Caco-2 (cell line): ENCODE measurements around the gene ADGRG4. TPM values are rescaled to one million over a fixed set of nuclear protein-coding genes. Genes with fewer than 3 reads are reported as not detected.

Experiments
- BruUV-seq: library from RNA; stranded (reverse); fragments of 400-500 nt; replicated peaks from 2 replicates; lab custom pipeline; 2021; lab: Mats Ljungman, UMichigan
- CTCF ChIA-PET: fragments of 300-600 bp; sonication (Branson Sonifier 250); formaldehyde crosslinking; loops from one replicate; lab custom pipeline; 2022; ENCODE audit warnings: antibody characterized with exemption; lab: Charles Lee
- POLR2A ChIA-PET: fragments of 300-600 bp; sonication (Branson Sonifier 250); formaldehyde crosslinking; loops from one replicate; lab custom pipeline; 2022; ENCODE audit warnings: antibody characterized with exemption; lab: Charles Lee
- DNase-seq, 2 experiments: peaks; one replicate each; pipeline versions ENCODE4 v3.0.0 to v3.0.0-alpha.2; 2020 to 2022
- H3K27me3 ChIP-seq: replicated peaks from 2 replicates; pipeline ENCODE4 v1.6.0; 2011; ENCODE audit warnings: low read length; ENCODE audit not compliant: control insufficient read depth, insufficient read depth
- H3K36me3 ChIP-seq: 2 replicates; pipeline ENCODE4 v1.5.1; 2011; ENCODE audit warnings: low read length; ENCODE audit not compliant: control insufficient read depth, insufficient read depth
- H3K4me1 ChIP-seq: fragments of 250-450 bp; sonication (Bioruptor Pico); 2 replicates; pipeline ENCODE4 v1.5.1; 2020; ENCODE audit warnings: mild to moderate bottlenecking
- H3K4me3 ChIP-seq: 2 replicates; pipeline ENCODE4 v1.5.1; 2011; ENCODE audit warnings: low read depth, mild to moderate bottlenecking, control low read depth, low read length
- H3K9me3 ChIP-seq: fragments of 250-450 bp; sonication (Bioruptor Pico); 2 replicates; pipeline ENCODE4 v1.5.1; 2020; ENCODE audit warnings: mild to moderate bottlenecking, moderate library complexity
- H3K27ac Mint-ChIP-seq: one replicate; pipeline ENCODE4 v1.8.0; 2022; ENCODE audit warnings: mixed read lengths; ENCODE audit not compliant: unreplicated experiment
- H3K27me3 Mint-ChIP-seq: one replicate; pipeline ENCODE4 v1.8.0; 2022; ENCODE audit warnings: mixed read lengths; ENCODE audit not compliant: insufficient read depth, unreplicated experiment
- H3K36me3 Mint-ChIP-seq: one replicate; pipeline ENCODE4 v1.8.0; 2022; ENCODE audit warnings: mild to moderate bottlenecking, mixed read lengths; ENCODE audit not compliant: insufficient read depth, unreplicated experiment
- H3K4me1 Mint-ChIP-seq: one replicate; pipeline ENCODE4 v1.8.0; 2022; ENCODE audit warnings: low read depth, mixed read lengths; ENCODE audit not compliant: unreplicated experiment
- H3K4me3 Mint-ChIP-seq: one replicate; pipeline ENCODE4 v1.8.0; 2022; ENCODE audit warnings: mild to moderate bottlenecking, moderate library complexity, mixed read lengths; ENCODE audit not compliant: unreplicated experiment
- H3K9me3 Mint-ChIP-seq: one replicate; pipeline ENCODE4 v1.8.0; 2022; ENCODE audit warnings: mixed read lengths; ENCODE audit not compliant: unreplicated experiment
- CTCF ChIP-seq, 2 experiments: fragments of 200-600 bp in 1 of 2; IDR thresholded peaks; 1 replicate in 1 of 2; 2 replicates in 1 of 2; pipeline versions ENCODE4 v1.5.1 to v1.8.0; 2011 to 2022; ENCODE audit warnings: antibody characterized with exemption in 1 of 2, control low read depth in 1 of 2, inconsistent platforms in 1 of 2, low read depth in 1 of 2, low read length in 1 of 2, mild to moderate bottlenecking in 1 of 2, moderate library complexity in 1 of 2; ENCODE audit not compliant: insufficient read depth in 1 of 2, severe bottlenecking in 1 of 2, unreplicated experiment in 1 of 2
- intact Hi-C: fragments of 100-400 bp; cut with micrococcal nuclease; formaldehyde crosslinking; loops from one replicate; pipeline ENCODE4 v1.10.0; 2022; ENCODE audit not compliant: unreplicated experiment
- total RNA-seq: library from RNA; stranded (reverse); gene quantifications from 2 replicates; pipeline ENCODE4 v1.2.3, GENCODE V29; 2022

The ADGRG4 gene
- total RNA-seq, 1 experiment from 2014 or later = not detected

- Mint-ChIP-seq H3K9me3 (no peaks in the 10 kb centered on the region), H3K27me3 (peaks cover 6% of the 10 kb centered on the region), H3K36me3 (no peaks in the 10 kb centered on the region), H3K27ac (no peak overlapping the region), H3K4me3 (no peak overlapping the region), H3K4me1 (no peaks in the 10 kb centered on the region)
- Histone ChIP-seq H3K4me3 (no peak overlapping the region), H3K4me1 (no peaks in the 10 kb centered on the region), H3K9me3 (no peaks in the 10 kb centered on the region), H3K36me3 (no peaks in the 10 kb centered on the region), H3K27me3 (no peaks in the 10 kb centered on the region)
- intact Hi-C loops = no loop called here
- POLR2A ChIA-PET = no interaction called here
- no peak for DNase-seq
- BruUV-seq = no TSS peak
- no peak for TF ChIP-seq CTCF (IDR thresholded peaks at IDR 0.05; ENCODE audit: insufficient read depth in 1 of 2, low read depth in 1 of 2, low read length in 1 of 2, severe bottlenecking in 1 of 2, unreplicated experiment in 1 of 2)
- CTCF ChIA-PET = no interaction called here
Measured at GRCh38 chrX:136304493-136304892, 3.7 kb downstream of the ADGRG4 start.

GRCh38 chrX:136306182-136306581, 5.4 kb downstream of the ADGRG4 start:
- no peaks in the 10 kb centered on the region for H3K9me3 Mint-ChIP-seq
- intact Hi-C loops = no loop called here
- no peak overlapping the region for H3K4me3 ChIP-seq
- H3K4me1 Mint-ChIP-seq = no peaks in the 10 kb centered on the region
- H3K4me1 ChIP-seq = no peaks in the 10 kb centered on the region
- H3K36me3 ChIP-seq = no peaks in the 10 kb centered on the region
- BruUV-seq = no TSS peak
- ChIA-PET POLR2A (no interaction called here), CTCF (no interaction called here)
- no peaks in the 10 kb centered on the region for H3K27me3 ChIP-seq
- H3K36me3 Mint-ChIP-seq = no peaks in the 10 kb centered on the region
- no peak for TF ChIP-seq CTCF (IDR thresholded peaks at IDR 0.05; ENCODE audit: insufficient read depth in 1 of 2, low read depth in 1 of 2, low read length in 1 of 2, severe bottlenecking in 1 of 2, unreplicated experiment in 1 of 2)
- H3K27ac Mint-ChIP-seq = no peak overlapping the region
- no peak for DNase-seq
- no peak overlapping the region for H3K4me3 Mint-ChIP-seq
- no peaks in the 10 kb centered on the region for H3K9me3 ChIP-seq
- peaks cover 9% of the 10 kb centered on the region for H3K27me3 Mint-ChIP-seq

DNA sequence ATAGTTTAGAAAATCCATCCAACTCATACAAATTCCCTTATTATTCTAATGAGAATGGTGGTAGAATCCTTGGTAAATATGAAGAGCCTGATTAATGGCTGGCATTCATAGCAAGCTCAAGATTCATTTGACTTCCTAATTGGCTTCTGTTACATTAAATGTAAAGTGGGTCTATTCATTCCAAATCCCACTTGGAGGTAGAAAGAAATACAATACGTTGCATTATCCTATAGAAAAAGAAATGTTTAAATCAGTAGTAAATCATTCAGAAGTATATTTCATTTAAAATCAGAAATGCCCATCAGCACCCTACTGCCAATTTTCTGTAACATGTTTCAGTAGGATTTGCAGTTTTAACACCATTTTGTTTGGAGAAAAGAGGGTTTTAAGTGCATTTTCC, 6.7 kb downstream of the ADGRG4 start:
- Histone ChIP-seq H3K4me3 (no peak overlapping the region), H3K9me3 (no peaks in the 10 kb centered on the region), H3K4me1 (no peaks in the 10 kb centered on the region), H3K36me3 (no peaks in the 10 kb centered on the region), H3K27me3 (no peaks in the 10 kb centered on the region)
- Mint-ChIP-seq H3K4me1 (no peaks in the 10 kb centered on the region), H3K27me3 (peaks cover 9% of the 10 kb centered on the region), H3K27ac (no peak overlapping the region), H3K9me3 (no peaks in the 10 kb centered on the region), H3K36me3 (no peaks in the 10 kb centered on the region), H3K4me3 (no peak overlapping the region)
- no peak for TF ChIP-seq CTCF (IDR thresholded peaks at IDR 0.05; ENCODE audit: insufficient read depth in 1 of 2, low read depth in 1 of 2, low read length in 1 of 2, severe bottlenecking in 1 of 2, unreplicated experiment in 1 of 2)
- intact Hi-C loops = no loop called here
- CTCF ChIA-PET = no interaction called here
- POLR2A ChIA-PET = no interaction called here
- no peak for DNase-seq
- BruUV-seq = no TSS peak
